H1 (cell line): ENCODE measurements around the gene SEC61A1. TPM values are rescaled to one million over a fixed set of nuclear protein-coding genes. Genes with fewer than 3 reads are reported as not detected.

ENCODE experiments used
- CTCF ChIA-PET: fragments of 300-600 bp; sonication (Branson Sonifier 250); formaldehyde crosslinking; loops from one replicate; lab custom pipeline; 2021; ENCODE audit not compliant: partially characterized antibody; lab: Charles Lee
- POLR2A ChIA-PET: fragments of 300-600 bp; sonication (Branson Sonifier 250); formaldehyde crosslinking; loops from one replicate; lab custom pipeline; 2021; ENCODE audit warnings: inconsistent platforms; ENCODE audit not compliant: partially characterized antibody; lab: Charles Lee
- DNase-seq, 2 experiments: peaks; one replicate each; pipeline versions ENCODE4 v3.0.0 to v3.0.0-alpha.2; 2010 to 2022; ENCODE audit warnings: low spot score in 2 of 2, low read depth in 1 of 2, mixed read lengths in 1 of 2
- FAIRE-seq: peaks from 2 replicates; lab custom pipeline; 2011; peaks lifted over from hg19 to GRCh38; lab: Jason Lieb, UNC
- H2AFZ ChIP-seq: 2 replicates; pipeline ENCODE4 v1.8.1; 2012; ENCODE audit warnings: low read length, inconsistent platforms
- H2AK5ac ChIP-seq: 2 replicates; pipeline ENCODE4 v1.6.1; 2013; ENCODE audit warnings: low read depth, low read length
- H2BK120ac ChIP-seq: replicated peaks from 2 replicates; pipeline ENCODE3; 2013; ENCODE audit warnings: low read depth, low read length, inconsistent platforms
- H2BK12ac ChIP-seq: 2 replicates; pipeline ENCODE4 v1.6.1; 2013; ENCODE audit warnings: low read depth, low read length
- H2BK15ac ChIP-seq: 2 replicates; pipeline ENCODE4 v1.6.1; 2013; ENCODE audit warnings: low read length
- H2BK20ac ChIP-seq: 2 replicates; pipeline ENCODE4 v1.6.1; 2013; ENCODE audit warnings: low read length
- H2BK5ac ChIP-seq: 2 replicates; pipeline ENCODE4 v1.6.1; 2013; ENCODE audit warnings: low read depth, low read length
- H3K14ac ChIP-seq: 2 replicates; pipeline ENCODE4 v1.6.1; 2013; ENCODE audit warnings: inconsistent platforms; ENCODE audit not compliant: insufficient read length
- H3K18ac ChIP-seq: 2 replicates; pipeline ENCODE4 v1.6.1; 2013; ENCODE audit warnings: low read length; ENCODE audit errors: extremely low read depth
- H3K23ac ChIP-seq: 2 replicates; pipeline ENCODE4 v1.6.1; 2013; ENCODE audit warnings: inconsistent platforms; ENCODE audit not compliant: insufficient read length
- H3K23me2 ChIP-seq: 2 replicates; pipeline ENCODE4 v1.6.1; 2013; ENCODE audit warnings: low read depth, low read length
- H3K27ac ChIP-seq: 2 replicates; pipeline ENCODE4 v1.6.1; 2011; ENCODE audit warnings: low read depth, low read length, inconsistent platforms
- H3K27me3 ChIP-seq, 4 experiments: replicated peaks in 1 of 4; 1 replicate in 1 of 4; 2 replicates in 3 of 4; pipeline versions ENCODE4 v1.6.1 to v1.8.1; 2011 to 2013; ENCODE audit warnings: low read length in 3 of 4, mild to moderate bottlenecking in 3 of 4, inconsistent platforms in 2 of 4, mixed read lengths in 2 of 4, moderate library complexity in 1 of 4; ENCODE audit not compliant: control insufficient read depth in 3 of 4, insufficient read depth in 3 of 4; ENCODE audit errors: extremely low read depth in 1 of 4
- H3K36me3 ChIP-seq, 4 experiments: 2 replicates each; pipeline versions ENCODE4 v1.6.1 to v1.8.1; 2011 to 2013; ENCODE audit warnings: mild to moderate bottlenecking in 4 of 4, low read length in 3 of 4, moderate library complexity in 2 of 4, control low read depth in 1 of 4, inconsistent platforms in 1 of 4; ENCODE audit not compliant: insufficient read depth in 4 of 4, control insufficient read depth in 2 of 4
- H3K4ac ChIP-seq: replicated peaks from 2 replicates; pipeline ENCODE3; 2013; ENCODE audit warnings: low read length, low read depth, mixed read lengths, inconsistent platforms; ENCODE audit not compliant: insufficient read length
- H3K4me1 ChIP-seq, 4 experiments: replicated peaks in 1 of 4; 1 replicate in 1 of 4; 2 replicates in 3 of 4; pipeline versions ENCODE4 v1.6.1 to v1.8.1; 2011 to 2013; ENCODE audit warnings: low read length in 3 of 4, inconsistent platforms in 2 of 4, mixed read lengths in 1 of 4; ENCODE audit not compliant: insufficient read depth in 4 of 4, control insufficient read depth in 3 of 4
- H3K4me2 ChIP-seq, 2 experiments: 2 replicates each; pipeline versions ENCODE4 v1.6.1 to v1.8.1; 2011 to 2013; ENCODE audit warnings: low read depth in 2 of 2, low read length in 2 of 2, control low read depth in 1 of 2, inconsistent platforms in 1 of 2, mild to moderate bottlenecking in 1 of 2; ENCODE audit not compliant: insufficient read depth in 1 of 2
- H3K4me3 ChIP-seq, 4 experiments: fragments of 200-600, 300-600 bp in 1 of 4; sonication (generic), shearing (Covaris generic), sonication (Bioruptor Twin) in 1 of 4; 2 replicates each; pipeline versions ENCODE4 v1.5.1 to v1.8.1; 2011 to 2016; ENCODE audit warnings: low read length in 4 of 4, low read depth in 3 of 4, control low read depth in 2 of 4, inconsistent platforms in 2 of 4, mild to moderate bottlenecking in 2 of 4, mixed read lengths in 1 of 4, moderate library complexity in 1 of 4; ENCODE audit not compliant: insufficient read depth in 2 of 4; ENCODE audit errors: extremely low read depth in 1 of 4
- H3K56ac ChIP-seq: replicated peaks from 2 replicates; pipeline ENCODE3; 2013; ENCODE audit warnings: low read depth, mild to moderate bottlenecking, mixed read lengths, low read length, inconsistent platforms; ENCODE audit not compliant: insufficient read length
- H3K79me1 ChIP-seq: 2 replicates; pipeline ENCODE4 v1.6.1; 2013; ENCODE audit warnings: low read depth, low read length, control low read depth
- H3K79me2 ChIP-seq, 2 experiments: 2 replicates each; pipeline versions ENCODE4 v1.6.1 to v1.8.1; 2012 to 2013; ENCODE audit warnings: low read length in 2 of 2, mild to moderate bottlenecking in 2 of 2, inconsistent platforms in 1 of 2; ENCODE audit not compliant: insufficient read depth in 2 of 2, control insufficient read depth in 1 of 2
- H3K9ac ChIP-seq, 4 experiments: replicated peaks in 1 of 4; 1 replicate in 1 of 4; 2 replicates in 3 of 4; pipeline versions ENCODE4 v1.6.1 to v1.8.1; 2011 to 2013; ENCODE audit warnings: low read depth in 3 of 4, low read length in 3 of 4, control low read depth in 2 of 4, mild to moderate bottlenecking in 2 of 4, moderate library complexity in 2 of 4, inconsistent platforms in 1 of 4; ENCODE audit errors: extremely low read depth in 1 of 4
- H3K9me3 ChIP-seq, 2 experiments: 2 replicates each; pipeline versions ENCODE4 v1.6.1 to v1.8.1; 2012 to 2013; ENCODE audit warnings: mild to moderate bottlenecking in 2 of 2, moderate library complexity in 2 of 2, control low read depth in 1 of 2, inconsistent platforms in 1 of 2, low read depth in 1 of 2, low read length in 1 of 2, mixed read lengths in 1 of 2; ENCODE audit not compliant: insufficient read depth in 2 of 2
- H4K20me1 ChIP-seq, 2 experiments: replicated peaks in 1 of 2; 2 replicates each; pipeline versions ENCODE3 to v1.8.1; 2011 to 2013; ENCODE audit warnings: inconsistent platforms in 2 of 2, low read length in 2 of 2, mild to moderate bottlenecking in 1 of 2; ENCODE audit not compliant: insufficient read depth in 2 of 2, control insufficient read depth in 1 of 2
- H4K5ac ChIP-seq: 2 replicates; pipeline ENCODE4 v1.6.1; 2013; ENCODE audit warnings: low read length, low read depth, mixed read lengths, inconsistent platforms; ENCODE audit not compliant: insufficient read length
- H4K8ac ChIP-seq: 2 replicates; pipeline ENCODE4 v1.8.0; 2013; ENCODE audit warnings: mild to moderate bottlenecking, moderate library complexity, low read length, inconsistent platforms; ENCODE audit not compliant: insufficient read depth; ENCODE audit errors: extremely low read depth
- H4K91ac ChIP-seq: replicated peaks from 2 replicates; pipeline ENCODE3; 2013; ENCODE audit warnings: low read length, mixed read lengths, inconsistent platforms; ENCODE audit not compliant: insufficient read length
- ATF3 ChIP-seq: IDR thresholded peaks from 2 replicates; pipeline ENCODE4 v1.6.1; 2011; ENCODE audit warnings: low read depth, mild to moderate bottlenecking, low read length; ENCODE audit not compliant: insufficient read depth
- BRCA1 ChIP-seq: IDR thresholded peaks from 2 replicates; pipeline ENCODE4 v1.6.1; 2012; ENCODE audit warnings: low read depth, low read length, improper control_type of control experiment
- CREB1 ChIP-seq: IDR thresholded peaks from 2 replicates; pipeline ENCODE4 v1.6.1; 2012; ENCODE audit warnings: inconsistent platforms
- HDAC6 ChIP-seq: IDR thresholded peaks from one replicate; pipeline ENCODE4 v1.7.1; 2012; ENCODE audit warnings: low read depth, mild to moderate bottlenecking, inconsistent platforms, low read length, moderate library complexity
- JUND ChIP-seq: IDR thresholded peaks from 2 replicates; pipeline ENCODE4 v1.6.1; 2011; ENCODE audit warnings: mild to moderate bottlenecking, improper control_type of control experiment, low read length
- KDM4A ChIP-seq: IDR thresholded peaks from one replicate; pipeline ENCODE4 v1.7.1; 2012; ENCODE audit warnings: low read depth, mild to moderate bottlenecking, moderate library complexity, low read length, inconsistent platforms; ENCODE audit not compliant: severe bottlenecking
- NRF1 ChIP-seq: IDR thresholded peaks from 2 replicates; pipeline ENCODE4 v1.6.1; 2011; ENCODE audit warnings: mild to moderate bottlenecking, low read depth, low read length, improper control_type of control experiment
- POLR2A ChIP-seq, 2 experiments: IDR thresholded peaks; 1 replicate in 1 of 2; 2 replicates in 1 of 2; pipeline ENCODE4 v1.6.1; 2011; ENCODE audit warnings: low read depth in 2 of 2, low read length in 2 of 2, mild to moderate bottlenecking in 2 of 2; ENCODE audit errors: control extremely low read depth in 1 of 2
- SP2 ChIP-seq: IDR thresholded peaks from 2 replicates; pipeline ENCODE4 v1.6.1; 2012; ENCODE audit warnings: mild to moderate bottlenecking, low read length, inconsistent platforms
- TBP ChIP-seq: IDR thresholded peaks from 2 replicates; pipeline ENCODE4 v1.6.1; 2011; ENCODE audit warnings: low read depth, low read length, improper control_type of control experiment
- TEAD4 ChIP-seq: IDR thresholded peaks from 2 replicates; pipeline ENCODE4 v1.6.1; 2012; ENCODE audit warnings: low read depth, low read length, inconsistent platforms, mixed read lengths
- YY1 ChIP-seq: IDR thresholded peaks from 2 replicates; pipeline ENCODE4 v1.6.1; 2011; ENCODE audit warnings: low read depth, mild to moderate bottlenecking, low read length
- WGBS, 2 experiments: shearing (Covaris generic) in 1 of 2; methylation state at CpG; one replicate each; pipeline versions ENCODE4 v1.1.6 to v1.1.7; 2013 to 2015; ENCODE audit warnings: low lambda C conversion rate in 2 of 2, mixed read lengths in 2 of 2, inconsistent platforms in 1 of 2, low coverage in 1 of 2, missing lambda C conversion rate in 1 of 2; ENCODE audit not compliant: insufficient replicate concordance in 2 of 2, insufficient coverage in 1 of 2, insufficient read length in 1 of 2; ENCODE audit errors: extremely low coverage in 1 of 2, missing lambda C conversion rate in 1 of 2; 5-methylcytosine and 5-hydroxymethylcytosine counted together
- polyA plus RNA-seq, 7 experiments: library from polyadenylated mRNA; depleted of rRNA in 3 of 7; stranded (reverse) in 5 of 7; unstranded in 2 of 7; fragments of >200 nt in 5 of 7; fragments of 200-250 nt in 2 of 7; gene quantifications; 1 replicate in 5 of 7; 2 replicates in 1 of 7; 4 replicates in 1 of 7; pipeline versions ENCODE4 v1.2.1 to v1.2.3, GENCODE V29; 2011 to 2013; ENCODE audit warnings: missing spikeins in 2 of 7, mixed read lengths in 2 of 7
- total RNA-seq: library from RNA; stranded (reverse); fragmentation: NEBNext Ultra II Directional; extraction: Animal tissue kit (Norgen Biotek cat#: 25700); gene quantifications from 2 replicates; pipeline ENCODE4 v1.2.1, GENCODE V29; 2021

Gene SEC61A1
- total and polyA plus RNA-seq, 2 of the 8 experiments (the other 6 are each of a cell fraction or from before 2014, with no cell fraction given) = 133 to 165 TPM

GRCh38 chr3:128060473-128061381, 8.5 kb downstream of the SEC61A1 start:
- Histone ChIP-seq H3K23me2 (no peaks in the 10 kb centered on the region), H2BK5ac (no peak overlapping the region), H2BK12ac (no peak overlapping the region), H3K18ac (no peak overlapping the region), H3K79me1 (no peaks in the 10 kb centered on the region), H2BK120ac (no peak overlapping the region), H4K5ac (no peak overlapping the region), H3K4me2 (no peak overlapping the region), H3K9ac (no peak overlapping the region), H3K27me3 (no peaks in the 10 kb centered on the region), H2BK20ac (no peak overlapping the region), H4K91ac (no peak overlapping the region), H3K4ac (no peak overlapping the region), H2AFZ (no peak overlapping the region), H3K9me3 (no peaks in the 10 kb centered on the region), H3K23ac (no peak overlapping the region), H3K56ac (no peak overlapping the region), H3K4me3 (no peak overlapping the region), H3K36me3 (peaks cover 31 to 88% (median 78%) of the 10 kb centered on the region in 4 experiments), H4K8ac (no peak overlapping the region; the same call in 1 of the 2 replicates), H3K79me2 (no peaks in the 10 kb centered on the region), H2AK5ac (no peak overlapping the region), H3K27ac (no peak overlapping the region), H3K4me1 (no peaks in the 10 kb centered on the region), H4K20me1 (peaks cover 4 to 13% of the 10 kb centered on the region in 2 experiments), H2BK15ac (no peak overlapping the region), H3K14ac (no peak overlapping the region)
- WGBS, 2 experiments = 88% methylated on average over 11 of the region's 11 CpGs; no CpG with 5 or more reads in 1 of the 2 experiments
- DNase-seq (no peak), FAIRE-seq (no peak)
- POLR2A ChIA-PET = no interaction called here
- CTCF ChIA-PET = interaction anchor here (1.2 to 6.8 kb wide), 2 partner anchors 8 to 53 kb away, joined by 4 to 62 read pairs; no protein-coding TSS in a partner anchor
- TF ChIP-seq YY1 (no peak), BRCA1 (no peak), SP2 (no peak), CREB1 (no peak), JUND (no peak), POLR2A (IDR thresholded peaks at IDR 0.05; ENCODE audit: control extremely low read depth in 1 of 2, low read depth in 2 of 2, low read length in 2 of 2) (no peak), TBP (no peak), ATF3 (no peak), NRF1 (no peak), KDM4A (no peak), HDAC6 (no peak), TEAD4 (no peak)
